SH-SY5Y (cell line): ENCODE data around the gene PCBD2.
A peak's percentile ranks its signal among the peaks of the same experiment; 100 is the strongest.

Experiments used
- GATA2 ChIP-seq: IDR thresholded peaks from 2 replicates; pipeline ENCODE4 v1.6.1; 2011; ENCODE audit warnings: mild to moderate bottlenecking, low read depth, low read length
- GATA3 ChIP-seq: IDR thresholded peaks from 2 replicates; pipeline ENCODE4 v1.6.1; 2011; ENCODE audit warnings: low read depth, mild to moderate bottlenecking, low read length, moderate library complexity

Gene PCBD2

GRCh38 chr5:134969166-134969565, 64.2 kb downstream of the PCBD2 start:
- peak; percentile 83 for TF ChIP-seq GATA3
- peak; percentile 45; the same call in 1 of the 2 replicates for TF ChIP-seq GATA2

GRCh38 chr5:134975078-134975715, 70.3 kb downstream of the PCBD2 start:
- TF ChIP-seq GATA3 (no peak), GATA2 (no peak)

GRCh38 chr5:134975843-134976242, 70.9 kb downstream of the PCBD2 start:
- TF ChIP-seq GATA3 (no peak), GATA2 (no peak)

GRCh38 chr5:134976841-134977240, 71.9 kb downstream of the PCBD2 start:
- TF ChIP-seq GATA3 (no peak), GATA2 (no peak)

GRCh38 chr5:134979416-134979815, 74.5 kb downstream of the PCBD2 start:
- TF ChIP-seq GATA2 (no peak), GATA3 (no peak)

GRCh38 chr5:134982230-134982629, 77.3 kb downstream of the PCBD2 start:
- TF ChIP-seq GATA3 (no peak), GATA2 (no peak)

- no peak for TF ChIP-seq GATA3
- TF ChIP-seq GATA2: no peak
These were observed 84.4 kb downstream of the PCBD2 start for GRCh38 chr5:134989266-134989830.

GRCh38 chr5:134992148-134992547, 87.2 kb downstream of the PCBD2 start:
- TF ChIP-seq GATA2 (no peak), GATA3 (no peak)

GRCh38 chr5:134993161-134993560, 88.2 kb downstream of the PCBD2 start:
- no peak for TF ChIP-seq GATA3
- no peak for TF ChIP-seq GATA2

GRCh38 chr5:134994560-134995156, 89.7 kb downstream of the PCBD2 start:
- no peak for TF ChIP-seq GATA3
- no peak for TF ChIP-seq GATA2

- no peak for TF ChIP-seq GATA2
- no peak for TF ChIP-seq GATA3
These were observed 91.0 kb downstream of the PCBD2 start for GRCh38 chr5:134995850-134996402.

- no peak for TF ChIP-seq GATA3
- TF ChIP-seq GATA2: no peak
These were observed 92.1 kb downstream of the PCBD2 start for GRCh38 chr5:134997015-134997414.

GRCh38 chr5:135004376-135004775, 99.4 kb downstream of the PCBD2 start:
- no peak for TF ChIP-seq GATA2
- no peak for TF ChIP-seq GATA3

GRCh38 chr5:135005076-135005475, 100.1 kb downstream of the PCBD2 start:
- TF ChIP-seq GATA2 (no peak), GATA3 (no peak)

- TF ChIP-seq GATA2 (no peak), GATA3 (no peak)
These were observed 102.4 kb downstream of the PCBD2 start for GRCh38 chr5:135007305-135007704.
